C1 segment of cervical spinal cord (tissue), 14 donors: ENCODE results near the gene ENOX2.

Experiments used
- DNase-seq, 14 donors: peaks; one replicate each; lab custom pipeline; 2025; lab: John Stamatoyannopoulos, UW

ENOX2 gene

DNA sequence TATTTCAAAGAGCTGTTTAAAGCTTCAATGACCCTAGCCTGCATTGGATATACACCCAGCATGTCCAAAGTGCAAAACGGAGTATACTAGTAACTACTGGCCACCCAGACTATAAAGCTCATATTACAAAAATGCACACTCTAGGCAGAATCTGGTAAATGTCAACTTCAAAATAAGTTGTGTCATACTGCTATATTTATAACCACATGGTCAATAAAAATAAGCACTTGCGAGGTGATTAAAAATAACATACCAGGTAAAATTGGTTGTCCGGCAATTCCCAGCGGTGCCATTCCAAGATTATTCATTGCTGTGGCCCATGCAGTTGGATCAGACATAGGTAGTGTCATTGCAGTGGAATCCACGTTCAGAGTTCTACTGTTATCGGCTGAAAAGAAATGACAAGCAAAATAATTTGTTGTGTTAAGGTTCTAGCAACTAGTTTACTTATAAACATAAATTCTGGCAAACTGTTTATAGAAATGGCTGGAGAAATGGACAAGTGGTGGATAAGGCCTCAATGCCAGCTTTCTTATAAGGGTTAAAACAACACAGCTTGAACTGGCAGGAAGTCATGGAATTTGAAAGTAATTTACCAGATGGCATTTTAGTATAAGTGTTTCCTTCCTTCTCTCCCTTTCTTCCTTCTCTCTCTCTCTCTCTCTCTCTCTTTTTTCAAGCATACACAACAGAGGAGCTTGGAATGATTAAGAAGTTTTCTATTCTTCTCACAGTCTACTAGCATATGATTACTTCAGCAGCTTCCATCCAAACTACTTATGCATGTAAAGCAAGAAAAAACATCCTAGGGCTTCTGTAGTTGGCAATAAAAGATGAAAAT, 199.9 kb downstream of the ENOX2 start:
- no peak for DNase-seq

DNA sequence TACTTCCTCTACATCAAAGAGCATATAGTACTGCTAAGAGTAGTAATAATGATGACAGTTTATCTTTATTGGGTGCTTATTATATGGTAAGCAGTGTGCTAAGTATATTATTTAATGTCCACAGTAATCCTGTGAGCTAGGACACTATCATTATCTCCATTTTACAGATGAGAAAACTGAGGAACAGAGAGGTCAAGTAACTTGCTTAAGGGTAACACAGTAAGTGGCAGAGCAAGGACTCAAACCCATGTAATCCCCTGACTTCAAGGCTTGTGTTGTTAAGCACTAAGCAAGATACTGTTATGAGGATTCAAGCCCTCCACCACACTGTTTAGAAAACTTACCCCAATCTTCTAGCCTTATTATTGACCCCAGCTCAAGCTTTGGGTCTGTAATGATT, 202.4 kb downstream of the ENOX2 start:
- DNase-seq = no peak

GRCh38 chrX:130699618-130700017, 203.4 kb downstream of the ENOX2 start:
- no peak for DNase-seq

- DNase-seq = no peak
These were observed 206.5 kb downstream of the ENOX2 start for GRCh38 chrX:130696542-130696941.

DNA sequence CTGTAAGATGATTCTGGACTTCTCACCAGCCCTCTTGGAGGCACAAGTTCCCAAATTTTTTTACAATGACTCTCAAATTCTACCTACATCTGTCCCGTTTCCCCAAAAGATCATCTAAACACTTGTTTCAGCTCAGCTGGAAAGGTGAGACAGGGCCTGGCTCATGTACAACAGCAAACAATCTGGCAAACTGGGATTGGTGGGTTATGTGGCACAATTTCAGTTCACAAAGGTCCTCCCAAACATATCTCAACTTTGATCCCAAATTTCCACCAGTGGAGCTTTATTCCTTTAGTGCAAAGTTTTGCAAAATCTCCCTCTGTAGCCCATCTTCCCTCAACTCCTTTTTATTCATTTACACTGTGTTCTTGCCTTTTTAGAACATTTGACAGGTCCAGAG, 207.1 kb downstream of the ENOX2 start:
- no peak for DNase-seq

GRCh38 chrX:130694983-130695382, 208.0 kb downstream of the ENOX2 start:
- DNase-seq = no peak

DNA sequence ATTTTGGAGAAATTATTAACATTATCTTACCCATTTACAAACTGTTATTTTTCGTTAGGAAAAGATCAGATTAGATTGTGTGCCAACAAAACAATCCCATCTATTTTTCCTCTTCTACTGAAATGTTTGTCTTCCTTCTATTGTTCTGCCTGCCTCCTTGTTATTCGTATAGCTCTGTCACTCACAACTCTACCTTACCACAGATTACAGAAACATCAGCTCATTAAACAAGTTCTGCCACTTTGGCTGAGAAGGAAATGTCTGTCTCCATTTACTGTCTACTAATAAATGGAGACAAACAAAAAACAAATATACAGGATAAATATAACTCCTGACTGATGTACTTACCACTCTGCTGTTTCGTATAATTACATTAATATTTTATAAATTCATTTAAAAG, 211.4 kb downstream of the ENOX2 start:
- no peak for DNase-seq

- no peak for DNase-seq
These were observed 214.6 kb downstream of the ENOX2 start for GRCh38 chrX:130688360-130688759.

DNA sequence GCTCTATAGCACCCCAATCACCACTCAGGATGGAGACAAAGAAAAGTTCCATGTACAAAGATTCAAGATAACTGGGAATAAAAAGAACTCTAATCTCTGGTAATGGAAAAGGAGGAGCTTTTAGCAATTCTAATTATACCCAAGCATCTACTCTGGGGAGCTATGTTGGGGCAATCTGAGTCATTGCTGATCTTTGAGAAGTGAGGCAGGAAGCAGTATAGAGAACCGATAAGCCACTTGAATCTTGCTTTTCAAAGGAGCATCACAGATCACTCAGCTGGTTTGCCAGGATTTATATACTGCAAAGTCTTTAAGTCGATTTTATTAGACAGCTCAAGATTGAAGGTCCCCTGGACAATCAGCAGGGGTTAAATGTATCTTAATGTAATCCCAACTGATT, 220.0 kb downstream of the ENOX2 start:
- DNase-seq = no peak

DNA sequence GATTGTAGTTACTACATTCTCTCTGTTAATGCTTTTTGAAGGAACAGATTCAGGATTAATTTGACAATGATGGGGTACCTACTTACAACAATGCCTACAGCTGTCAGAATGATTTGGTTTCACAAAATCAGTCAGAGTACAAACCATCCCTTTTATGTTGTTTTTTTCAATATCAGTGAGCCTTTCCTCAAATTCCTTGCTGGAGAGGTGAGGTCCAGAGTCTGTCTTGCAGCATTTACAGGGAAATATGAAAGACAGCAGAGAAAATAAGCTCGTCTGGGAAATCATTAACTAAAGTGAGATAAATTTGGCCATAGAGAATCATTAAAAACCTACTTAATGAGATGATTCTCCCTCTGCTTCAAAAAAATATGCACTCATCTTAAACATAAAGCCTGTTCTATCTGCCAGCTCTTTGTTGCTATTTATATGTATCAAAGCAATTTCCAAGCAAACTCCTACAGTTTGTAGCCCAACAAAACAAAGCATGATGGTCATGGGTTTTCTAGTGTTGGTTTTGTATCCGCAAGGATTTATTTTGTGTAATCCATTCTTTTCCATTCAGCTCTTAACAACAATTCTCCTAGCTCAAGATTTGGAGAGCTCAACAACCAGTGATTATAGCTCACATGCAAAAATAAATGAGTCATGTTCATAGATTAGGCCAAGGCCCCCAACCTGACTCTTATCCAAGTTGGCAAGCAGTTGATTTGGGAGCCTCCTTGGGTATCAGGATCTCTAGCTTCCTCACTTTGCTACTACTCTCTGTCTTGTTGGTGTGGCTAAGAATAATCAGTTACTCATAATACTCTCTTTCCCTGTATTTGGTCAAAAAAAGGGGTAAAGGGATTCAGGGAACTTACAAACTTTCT, 222.6 kb downstream of the ENOX2 start:
- DNase-seq = no peak

- no peak for DNase-seq
These were observed 226.1 kb downstream of the ENOX2 start for GRCh38 chrX:130676861-130677260.

DNA sequence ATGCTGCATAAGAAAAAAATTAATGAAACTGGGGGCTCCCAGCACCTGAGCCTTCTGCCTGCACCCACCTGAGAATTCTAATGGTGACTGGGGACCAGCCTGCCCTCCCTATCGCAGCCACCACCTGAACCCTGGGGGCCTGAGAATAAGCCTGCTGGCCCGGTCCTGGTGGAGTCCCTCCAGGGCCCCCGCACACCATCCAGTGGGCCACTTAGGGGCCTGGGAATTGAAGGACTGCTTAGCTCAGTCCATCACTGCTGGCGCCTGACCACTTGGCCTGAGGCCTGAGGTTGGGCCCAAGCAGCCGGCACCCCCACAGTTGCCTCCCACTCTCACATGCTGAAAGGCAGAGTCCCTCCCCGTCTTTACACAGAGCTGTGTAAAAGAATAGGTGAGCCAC, 230.8 kb downstream of the ENOX2 start:
- DNase-seq = no peak

DNA sequence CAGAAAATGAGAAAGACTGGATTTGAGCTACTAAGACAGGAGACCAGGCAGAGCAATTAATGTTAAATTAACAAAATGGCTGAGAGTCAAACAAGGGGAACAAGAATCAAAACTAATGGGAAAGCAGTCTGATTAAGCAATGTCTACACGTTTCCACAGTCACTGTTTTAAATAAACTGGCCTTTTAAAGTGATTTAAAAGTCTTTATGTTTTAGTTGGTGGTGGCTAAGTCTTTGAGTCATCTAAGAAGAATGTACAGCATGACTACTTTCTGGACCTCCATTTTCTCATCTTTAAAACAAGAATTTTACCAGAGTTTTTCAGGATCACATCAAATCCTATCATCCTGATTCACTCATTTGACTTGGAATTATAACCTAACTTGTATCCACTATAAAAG, 233.8 kb downstream of the ENOX2 start:
- no peak for DNase-seq

DNA sequence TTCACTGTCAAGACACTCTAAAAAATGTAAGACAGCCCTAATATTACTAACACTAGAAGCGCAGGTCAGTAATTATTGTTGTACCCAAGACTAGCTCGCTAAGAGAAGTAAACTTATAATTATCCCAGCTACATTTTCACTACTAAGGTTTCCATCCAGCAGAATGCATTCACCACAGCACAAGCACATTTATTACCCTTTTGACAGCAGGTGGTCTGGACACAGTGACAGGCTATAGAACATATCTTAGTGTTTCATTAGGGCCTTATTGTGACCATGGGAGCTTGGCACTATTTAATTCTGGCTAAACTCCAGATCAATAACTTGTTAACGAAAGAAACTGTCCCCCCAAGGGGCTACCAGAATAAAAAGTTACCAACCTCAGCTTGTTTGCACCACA, 237.7 kb downstream of the ENOX2 start:
- DNase-seq = no peak

- DNase-seq = no peak
These were observed 244.7 kb downstream of the ENOX2 start for GRCh38 chrX:130658310-130658709.

GRCh38 chrX:130654409-130654950, 248.5 kb downstream of the ENOX2 start:
- no peak for DNase-seq

GRCh38 chrX:130652824-130653578, 250.0 kb downstream of the ENOX2 start:
- DNase-seq = no peak

DNA sequence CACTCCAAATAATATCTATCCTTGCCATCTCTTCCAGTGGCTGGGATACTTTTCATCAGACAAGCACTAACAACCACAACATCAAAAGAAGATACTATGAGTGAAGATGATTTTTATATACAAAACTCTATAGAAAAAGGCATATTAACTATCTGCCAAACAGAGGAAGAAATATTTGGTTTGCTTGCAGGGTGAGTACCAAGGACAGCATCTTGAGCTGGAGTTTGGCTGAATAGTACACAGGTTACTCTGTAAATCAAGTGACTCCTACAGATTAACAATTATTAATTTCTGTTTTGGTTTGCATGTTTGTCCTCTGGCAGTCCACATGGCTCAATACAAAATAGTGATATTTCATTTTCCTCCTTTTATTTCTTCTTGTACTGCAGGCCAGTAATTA, 253.3 kb downstream of the ENOX2 start:
- no peak for DNase-seq

DNA sequence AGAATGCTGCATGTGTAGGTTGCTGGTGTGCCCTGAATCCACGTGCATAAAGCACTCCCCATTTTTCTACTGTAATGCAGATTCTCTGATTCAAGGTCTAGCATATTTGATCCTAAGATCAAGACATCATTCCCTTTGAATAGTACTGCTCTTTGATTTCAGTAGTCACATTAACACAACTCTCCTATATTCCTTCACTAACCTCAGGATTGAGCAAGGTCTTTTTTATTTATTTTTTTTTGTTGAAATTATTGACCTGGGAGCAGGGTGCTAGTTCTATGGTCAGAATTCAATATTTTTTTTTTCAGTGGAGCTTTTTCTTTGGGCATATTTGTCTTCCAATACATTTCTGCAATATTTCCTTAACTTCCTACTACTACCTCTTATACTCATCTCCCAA, 255.5 kb downstream of the ENOX2 start:
- DNase-seq = no peak

DNA sequence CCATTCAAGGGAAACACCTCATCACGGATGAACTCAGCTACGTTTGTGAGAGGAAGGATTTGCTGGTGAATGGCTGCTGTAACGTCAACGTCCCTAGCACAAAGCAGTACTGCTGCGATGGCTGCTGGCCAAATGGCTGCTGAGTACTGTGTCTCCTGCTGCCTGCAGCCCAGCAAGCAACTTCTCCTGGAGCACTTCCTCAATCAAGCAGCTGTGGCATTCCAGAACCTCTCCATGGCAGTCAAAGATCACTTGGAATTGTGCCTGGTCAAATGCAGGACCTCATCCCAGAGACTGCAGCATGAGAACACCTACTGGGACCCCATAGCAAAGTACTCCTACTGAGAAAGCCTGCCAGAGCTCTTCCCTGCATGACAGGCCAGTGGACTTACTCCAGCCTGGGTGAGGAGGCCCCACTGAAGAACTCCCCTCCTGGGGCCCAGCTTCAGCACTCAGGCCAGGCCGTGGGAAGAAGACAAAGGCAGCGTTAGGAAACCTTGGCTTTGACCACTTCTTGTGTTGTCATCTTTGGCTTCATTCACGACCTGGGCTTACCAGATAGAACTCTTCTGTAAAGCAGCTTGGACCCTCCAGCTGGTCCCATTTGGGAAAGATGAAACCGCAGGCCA, 256.9 kb downstream of the ENOX2 start:
- no peak for DNase-seq

GRCh38 chrX:130637591-130637990, 265.4 kb downstream of the ENOX2 start:
- no peak for DNase-seq
